NCI-H446 (cell line): ENCODE measurements around the gene KLK2.
"Not testable (repeated sequence)": the region's sequence is repeated elsewhere in the genome, so short reads cannot be mapped to it uniquely, and the experiment has no call there.

Experiments
- DNase-seq, 2 experiments: peaks; one replicate each; lab custom pipeline; 2025; lab: John Stamatoyannopoulos, UW

Gene KLK2

DNA sequence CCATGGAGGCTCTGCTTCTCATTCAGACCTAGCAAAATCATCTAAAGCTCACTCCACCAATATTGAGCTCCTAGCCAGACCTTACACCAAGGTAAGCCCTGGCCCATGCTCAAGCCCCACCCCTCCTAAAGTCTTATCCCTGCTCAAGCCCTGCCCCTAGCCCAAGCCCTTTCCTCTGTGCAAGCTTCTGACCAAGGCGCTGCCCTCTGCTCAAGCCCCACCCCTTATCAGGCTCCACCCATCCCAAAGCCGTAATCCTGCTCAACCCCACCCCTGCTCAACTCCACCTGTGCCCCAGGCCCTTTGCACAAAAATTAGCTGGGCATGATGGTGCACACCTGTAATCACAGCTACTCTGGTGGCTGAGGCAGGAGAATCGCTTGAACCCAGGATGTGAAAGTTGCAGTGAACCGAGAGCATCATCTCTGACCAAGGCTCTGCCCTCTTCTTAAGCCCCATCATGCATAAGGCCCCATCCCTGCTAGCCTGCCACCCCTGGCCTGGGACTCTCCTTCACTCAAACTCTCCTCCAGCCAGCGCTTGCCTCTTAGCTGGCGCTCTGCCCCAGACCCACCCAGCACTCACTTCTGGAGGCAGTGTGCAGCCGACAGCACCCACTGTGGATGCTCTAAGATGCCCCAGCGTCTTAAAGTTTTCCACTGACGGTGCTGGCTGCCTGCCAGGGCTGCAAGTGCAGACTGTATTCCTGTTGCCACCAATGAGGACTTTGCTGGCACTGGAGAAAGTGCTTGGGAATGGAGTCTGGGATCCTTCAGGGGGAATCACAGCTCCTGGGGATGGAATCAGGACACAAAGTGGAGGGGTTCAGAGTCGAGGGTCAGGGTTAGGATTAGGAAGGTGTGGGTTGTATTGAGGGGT lies 21.5 kb downstream of the KLK2 start:
- DNase-seq = no peak

DNA sequence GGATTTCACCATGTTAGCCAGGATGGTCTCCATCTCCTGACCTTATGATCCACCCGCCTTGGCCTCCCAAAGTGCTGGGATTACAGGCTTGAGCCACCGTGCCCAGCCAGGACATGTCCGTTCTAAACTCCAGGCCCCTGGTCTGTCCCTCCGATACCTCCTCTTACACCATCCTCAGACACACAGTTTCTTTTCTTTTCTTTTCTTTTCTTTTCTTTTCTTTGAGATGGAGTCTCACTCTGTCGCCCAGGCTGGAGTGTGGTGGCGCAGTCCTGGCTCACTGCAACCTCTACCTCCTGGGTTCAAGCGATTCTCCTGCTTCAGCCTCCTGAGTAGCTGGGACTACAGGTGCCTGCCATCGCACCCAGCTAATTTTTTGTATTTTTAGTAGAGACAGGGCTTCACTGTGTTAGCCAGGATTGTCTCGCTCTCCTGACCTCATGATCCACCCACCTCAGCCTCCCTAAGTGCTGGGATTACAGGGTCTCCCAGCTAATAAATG lies 22.9 kb downstream of the KLK2 start:
- not testable (repeated sequence) for DNase-seq

DNA sequence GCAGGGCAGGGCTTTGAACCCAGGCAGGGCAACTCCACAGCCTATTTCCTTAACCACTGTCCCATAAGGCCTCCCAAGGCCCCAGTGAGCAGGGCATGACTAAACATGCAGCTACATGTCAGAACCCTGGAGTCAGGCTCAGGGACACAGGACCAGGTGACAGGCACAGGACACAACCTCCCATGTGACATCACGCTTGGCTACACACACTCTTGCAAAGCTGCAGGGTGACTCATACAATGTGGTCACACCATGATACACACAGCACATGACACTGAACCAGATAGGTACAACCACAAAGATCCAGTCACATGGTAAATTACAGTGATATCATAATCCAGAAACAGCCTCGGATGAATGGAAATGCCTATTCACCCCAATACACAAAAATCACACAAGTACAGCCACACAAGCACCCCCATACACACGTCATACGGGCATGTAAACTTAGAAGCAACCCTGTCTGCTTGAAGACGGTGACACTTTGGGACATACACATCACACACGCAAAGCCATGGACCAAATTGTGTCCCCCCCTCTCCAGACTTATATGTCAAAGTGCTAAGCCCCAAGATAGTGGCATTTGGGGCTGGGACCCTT lies 23.5 kb downstream of the KLK2 start:
- DNase-seq = no peak

DNA sequence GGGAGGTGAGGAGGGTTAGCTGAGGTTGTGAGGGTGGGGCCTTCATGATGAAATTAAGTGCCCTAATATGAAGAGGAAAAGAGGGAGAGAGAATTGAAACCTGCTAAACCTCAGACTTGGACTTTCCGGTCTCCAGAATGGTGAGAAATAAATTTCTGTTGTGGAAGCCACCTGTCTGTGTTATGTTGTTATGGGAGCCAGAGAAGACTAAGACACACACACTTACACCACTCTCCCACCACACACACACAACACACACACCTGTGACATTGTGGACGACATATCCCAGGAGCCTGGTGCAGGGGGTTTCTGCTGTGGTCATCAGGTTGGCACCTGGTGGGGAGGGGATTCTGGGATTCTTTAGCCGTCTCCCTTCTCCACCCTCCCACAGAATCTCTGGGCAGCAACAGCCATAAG lies 24.0 kb downstream of the KLK2 start:
- no peak for DNase-seq

DNA sequence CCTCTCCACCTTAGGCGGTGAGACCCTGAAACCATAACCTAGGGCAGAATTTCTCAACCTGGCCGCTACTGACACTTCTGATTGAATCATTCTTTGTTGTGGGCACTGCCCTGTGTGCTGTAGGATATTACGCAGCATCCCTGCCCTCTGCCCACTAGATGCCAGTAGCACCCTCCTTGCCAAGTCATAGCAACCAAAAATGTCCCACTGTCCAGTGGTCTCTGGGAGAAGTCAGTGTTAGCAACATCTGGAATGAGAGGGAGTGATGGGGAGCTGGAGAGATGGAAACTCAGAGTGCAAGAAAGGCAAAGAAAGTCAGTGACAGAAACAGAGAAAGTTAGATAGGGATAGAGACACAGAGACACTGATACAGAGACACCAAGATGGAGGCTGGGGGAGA lies 24.4 kb downstream of the KLK2 start:
- DNase-seq = no peak

DNA sequence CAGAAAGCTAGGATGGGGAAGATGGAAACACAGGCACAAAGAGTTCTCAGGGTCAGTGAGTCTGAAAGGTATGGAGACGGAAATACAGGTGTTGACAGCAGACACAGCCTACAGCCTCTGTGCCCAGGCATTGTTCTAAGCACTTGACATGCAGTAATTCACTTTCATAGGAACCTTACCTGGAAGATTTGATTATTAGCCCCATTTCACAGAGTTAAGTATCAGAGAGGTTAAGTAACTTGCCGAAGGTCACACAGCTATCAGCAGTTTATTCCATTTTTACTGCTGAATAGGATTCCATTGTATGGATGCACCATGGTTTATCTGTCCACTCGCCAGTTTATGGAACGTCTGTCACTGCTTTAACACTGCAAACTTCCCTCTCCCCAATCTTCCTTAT lies 24.8 kb downstream of the KLK2 start:
- DNase-seq = no peak

DNA sequence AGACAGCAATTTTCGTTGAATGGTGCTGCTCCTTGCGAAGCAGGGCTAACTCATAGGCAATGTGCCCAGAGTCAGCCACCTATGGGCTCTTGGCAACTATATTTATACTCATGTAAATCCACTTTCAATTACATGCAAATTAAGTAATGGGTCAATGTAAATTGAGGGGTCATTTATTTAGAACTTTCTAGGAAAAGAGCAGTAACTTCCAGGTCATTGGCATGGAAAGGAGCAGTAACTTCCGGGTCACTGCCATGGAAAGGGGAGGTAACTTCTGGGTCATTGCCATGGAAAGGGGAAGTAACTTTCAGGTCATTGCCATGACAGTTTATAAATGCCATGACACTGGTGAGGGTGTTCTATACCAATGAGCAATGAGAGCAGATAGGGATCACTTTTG lies 26.3 kb downstream of the KLK2 start:
- DNase-seq = no peak

DNA sequence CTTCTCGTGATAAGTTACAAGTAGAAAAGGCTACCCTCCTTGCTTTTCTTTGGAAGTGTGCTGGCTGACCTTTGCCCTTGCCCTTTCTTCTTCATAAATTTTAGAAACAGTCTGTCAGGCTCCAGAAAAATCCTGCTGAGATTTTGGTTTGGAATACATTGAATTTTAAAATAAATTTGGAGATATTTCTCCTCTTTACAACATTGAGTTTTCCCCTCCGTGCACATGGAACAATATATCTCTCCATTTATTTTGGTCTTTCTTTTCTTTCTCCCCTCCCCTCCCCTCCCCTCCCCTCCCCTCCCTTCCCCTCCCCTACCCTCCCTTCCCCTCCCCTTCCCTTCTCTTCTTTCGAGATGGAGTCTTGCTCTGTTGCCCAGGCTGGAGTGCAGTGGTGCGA lies 29.4 kb downstream of the KLK2 start:
- DNase-seq = no peak

DNA sequence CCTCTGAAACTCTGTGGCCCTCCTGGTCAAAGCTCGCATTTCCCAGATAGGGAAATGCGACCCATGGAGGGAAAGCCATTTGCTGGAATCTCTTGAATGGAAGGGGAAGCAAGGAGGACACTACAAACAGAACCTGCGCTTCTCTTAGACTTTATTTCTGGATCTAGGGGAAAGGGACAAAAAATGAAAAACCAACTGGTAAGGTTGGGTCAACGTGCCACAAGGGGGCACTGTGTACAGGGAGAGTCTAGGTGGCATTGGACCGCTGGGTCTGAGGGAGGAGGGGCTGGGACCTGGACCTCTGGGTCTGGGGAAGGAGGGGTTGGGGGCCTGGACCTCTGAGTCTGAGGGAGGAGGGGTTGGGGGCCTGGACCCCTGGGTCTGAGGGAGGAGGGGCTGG lies 33.0 kb downstream of the KLK2 start:
- no peak for DNase-seq

DNA sequence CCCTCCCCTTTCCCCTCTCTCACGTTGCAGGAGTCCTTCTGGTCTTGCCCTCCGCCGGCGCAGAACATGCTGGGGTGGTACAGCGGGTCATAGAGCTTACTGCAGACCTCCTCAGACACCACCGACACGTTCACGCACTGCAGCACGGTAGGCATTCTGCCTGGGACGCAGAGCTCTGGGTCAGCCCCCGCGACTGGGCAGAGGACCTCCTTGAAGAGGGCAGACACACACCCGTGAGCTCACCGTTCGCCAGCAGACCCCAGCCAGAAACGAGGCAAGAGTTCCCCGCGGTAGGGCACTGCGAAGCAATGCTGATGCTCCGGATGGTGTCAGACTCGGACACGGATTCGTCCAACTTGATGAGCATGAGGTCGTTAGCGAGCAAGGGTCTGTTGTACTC lies 35.1 kb downstream of the KLK2 start:
- DNase-seq = no peak

DNA sequence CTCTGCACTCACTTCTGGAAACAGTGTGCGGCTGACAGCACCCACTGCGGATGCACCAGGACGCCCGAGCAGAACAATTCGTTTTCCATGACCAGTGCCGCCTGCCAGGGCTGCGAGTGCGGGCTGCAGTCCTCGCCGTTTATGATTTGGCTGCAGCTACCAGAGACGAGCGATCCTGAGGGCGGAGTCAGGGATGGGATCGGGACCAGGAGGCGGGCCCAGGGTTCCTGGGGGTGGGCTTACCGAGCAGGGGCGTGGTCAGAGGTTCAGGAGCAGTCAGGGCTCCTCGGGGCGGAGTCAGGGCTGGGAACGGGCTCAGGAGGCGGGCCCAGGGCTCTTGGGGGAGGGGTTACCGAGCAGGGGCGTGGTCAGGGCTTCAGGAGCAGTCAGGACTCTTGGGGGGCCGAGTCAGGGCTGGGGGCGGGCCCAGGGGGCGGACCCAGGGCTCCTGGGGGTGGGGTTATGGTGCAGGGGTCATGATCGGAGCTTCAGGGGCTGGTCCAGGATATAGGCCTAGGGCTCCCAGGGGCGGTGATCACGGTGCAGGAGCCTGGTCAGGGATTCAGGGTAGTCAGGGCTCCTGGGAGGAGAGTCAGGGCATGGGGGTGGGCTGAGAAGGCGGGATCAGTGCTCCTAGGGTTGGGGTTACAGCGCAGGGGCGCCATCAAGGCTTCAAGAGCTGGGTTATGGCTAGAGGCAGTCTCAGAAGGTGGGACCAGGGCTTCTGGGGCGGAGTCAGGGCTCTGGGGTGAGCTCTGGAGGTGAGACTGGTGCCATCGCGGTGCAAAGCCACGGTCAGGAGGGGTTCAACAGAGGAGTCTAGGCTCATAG lies 36.2 kb downstream of the KLK2 start:
- DNase-seq = peak in 1 of 2 experiments; percentile 47

DNA sequence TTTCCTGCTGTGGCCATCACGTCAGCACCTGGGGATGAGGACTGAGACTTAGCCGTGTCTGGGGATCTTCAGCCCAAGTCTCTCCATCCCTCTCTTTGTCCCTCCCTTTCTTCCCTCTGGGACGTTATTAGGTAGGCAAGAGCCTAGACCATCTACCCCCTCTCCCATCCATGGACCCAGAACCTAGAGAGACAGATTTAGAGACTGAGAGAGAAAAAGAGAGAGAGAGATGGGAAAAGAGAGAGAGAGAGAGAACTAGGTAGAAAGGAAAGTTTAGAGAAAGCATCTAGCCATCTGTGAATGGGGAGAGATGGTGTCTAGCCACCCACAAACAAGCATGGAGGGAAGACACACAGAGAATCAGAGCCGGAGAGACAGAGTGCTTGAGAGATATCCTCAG lies 37.5 kb downstream of the KLK2 start:
- no peak for DNase-seq

DNA sequence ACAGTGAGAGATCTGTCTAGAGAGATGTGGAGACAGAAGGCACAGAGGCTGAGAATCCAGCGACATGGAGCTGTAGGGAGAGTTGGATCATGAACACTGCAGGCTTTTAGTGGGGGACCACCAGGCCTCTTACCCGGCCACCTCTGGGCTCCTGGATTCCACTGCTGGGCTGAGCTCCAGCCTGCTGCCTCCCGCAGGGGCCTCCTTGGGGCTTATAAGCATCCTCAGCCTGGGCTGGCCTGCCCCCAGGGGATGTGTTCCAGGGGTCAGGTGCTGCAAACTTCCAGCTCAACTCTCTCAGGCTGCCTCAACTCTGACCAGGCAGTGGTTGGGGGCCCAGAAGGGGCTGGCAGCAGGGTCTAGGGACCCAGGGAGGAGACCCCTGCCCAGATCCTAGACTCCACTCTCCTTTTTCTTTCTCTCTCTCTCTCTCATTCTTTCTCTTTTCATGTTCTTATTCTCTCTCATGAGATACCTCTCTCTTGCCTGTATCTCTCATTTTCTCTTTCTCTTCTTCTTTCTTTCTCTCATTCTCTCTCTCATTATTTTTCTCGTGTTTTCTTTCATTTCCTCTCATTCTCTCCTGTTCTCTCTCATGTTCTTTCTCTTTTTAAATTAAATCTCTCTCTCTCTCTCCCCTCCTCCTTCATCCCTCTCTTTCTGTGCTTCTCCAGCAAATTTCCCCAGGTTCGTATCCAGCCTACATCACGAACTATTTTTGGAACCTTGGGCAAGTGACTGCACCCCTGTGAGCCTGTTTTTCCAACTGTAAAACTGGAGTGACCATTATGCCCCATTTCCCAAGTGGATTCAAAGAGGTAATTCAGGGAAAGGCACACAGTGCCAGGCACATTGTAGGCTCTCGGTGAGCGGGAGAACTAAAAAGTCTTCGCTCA lies 38.2 kb downstream of the KLK2 start, which contains the start of gene KLK4:
Gene KLK4 (minus strand): TSS at position 190 of the 896 bp plus-strand sequence. CDS start 657 bp downstream, outside the sequence.
- no peak for DNase-seq

DNA sequence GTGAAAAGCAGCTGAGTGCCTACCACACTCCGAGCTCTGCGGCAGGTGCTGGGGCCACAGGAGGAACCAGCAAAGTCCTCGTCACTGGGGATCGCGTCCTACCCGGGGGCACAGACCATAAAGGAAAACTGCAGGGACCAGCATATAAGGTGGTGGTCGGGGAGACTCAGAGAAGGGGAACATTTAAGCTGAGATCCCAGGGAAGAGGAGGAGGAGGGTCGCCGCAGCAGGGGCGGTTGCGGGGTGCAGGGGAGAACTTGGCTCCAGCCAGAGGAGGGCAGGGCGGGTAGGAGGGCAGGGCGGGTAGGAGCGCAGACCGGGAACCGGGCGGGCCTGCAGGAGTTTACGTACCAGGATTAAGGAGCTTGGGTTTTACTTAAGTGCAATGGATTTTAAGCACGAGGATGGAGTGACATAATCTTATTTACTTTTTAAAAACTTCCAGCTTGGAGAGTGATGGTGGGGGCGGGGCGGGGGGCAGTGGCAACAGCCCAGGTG lies 38.9 kb downstream of the KLK2 start:
- no peak for DNase-seq

DNA sequence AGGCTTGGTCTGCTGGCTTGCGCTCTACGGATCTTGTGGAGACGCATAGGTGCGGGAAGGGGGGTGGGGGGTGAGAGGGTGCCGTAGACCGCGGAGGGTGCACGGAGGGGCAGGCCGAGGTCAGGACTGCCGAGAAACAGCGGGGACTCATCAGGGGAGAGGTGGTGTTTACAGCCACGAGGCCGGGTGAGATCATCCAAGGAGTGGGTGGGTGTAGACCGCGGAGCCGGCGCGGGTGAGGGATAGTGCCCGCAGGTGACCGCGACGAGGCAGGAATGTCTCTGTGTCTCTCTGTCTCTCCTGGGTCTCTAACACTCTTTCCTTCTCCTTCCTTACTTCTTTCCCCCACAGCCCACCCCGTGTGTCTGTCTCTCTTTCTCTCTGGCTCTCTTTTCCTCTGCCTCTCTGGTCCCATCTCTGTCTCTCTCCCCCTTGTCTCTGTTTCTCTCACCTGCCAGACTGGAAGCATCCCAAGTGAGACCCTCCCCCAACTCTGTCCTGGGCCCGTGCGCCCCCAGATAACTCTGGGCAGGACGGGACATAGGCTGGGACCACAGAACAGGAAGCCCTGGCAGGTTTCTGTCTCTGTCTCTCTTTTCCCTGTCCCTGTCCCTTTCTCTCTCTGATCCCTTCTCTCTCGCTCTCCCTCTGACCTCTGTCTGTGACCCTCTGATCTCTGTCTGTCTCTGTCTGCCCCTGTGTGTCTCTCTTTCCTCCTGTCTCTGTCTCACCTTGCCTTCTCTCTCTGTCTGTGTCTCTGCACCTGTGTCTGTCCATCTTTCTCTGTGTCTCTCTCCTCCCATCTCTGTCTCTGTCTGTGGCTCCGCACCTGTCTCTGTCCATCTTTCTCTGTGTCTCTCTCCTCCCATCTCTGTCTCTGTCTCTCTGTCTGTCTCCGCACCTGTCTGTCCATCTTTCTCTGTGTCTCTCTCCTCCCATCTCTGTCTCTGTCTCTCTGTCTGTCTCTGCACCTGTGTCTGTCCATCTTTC lies 39.8 kb downstream of the KLK2 start:
- no peak for DNase-seq

DNA sequence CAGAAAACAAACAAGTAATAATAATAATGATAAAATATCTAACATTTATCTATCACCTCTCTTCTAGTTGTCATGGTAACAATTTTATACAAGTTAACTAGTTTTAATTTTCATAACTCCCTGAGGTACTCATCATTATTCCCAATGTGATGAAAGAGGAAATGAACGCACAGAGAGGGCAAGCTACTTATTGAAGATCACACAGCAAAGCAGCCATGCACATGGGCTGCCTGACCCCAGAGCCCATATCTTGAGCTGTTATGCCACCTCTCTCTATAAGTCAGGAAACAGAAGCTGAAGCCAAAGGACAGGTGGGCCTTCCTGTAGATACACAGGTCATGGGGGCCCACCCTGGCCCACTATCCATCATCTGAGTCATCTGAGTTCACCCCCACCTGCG lies 42.8 kb downstream of the KLK2 start:
- DNase-seq = no peak

DNA sequence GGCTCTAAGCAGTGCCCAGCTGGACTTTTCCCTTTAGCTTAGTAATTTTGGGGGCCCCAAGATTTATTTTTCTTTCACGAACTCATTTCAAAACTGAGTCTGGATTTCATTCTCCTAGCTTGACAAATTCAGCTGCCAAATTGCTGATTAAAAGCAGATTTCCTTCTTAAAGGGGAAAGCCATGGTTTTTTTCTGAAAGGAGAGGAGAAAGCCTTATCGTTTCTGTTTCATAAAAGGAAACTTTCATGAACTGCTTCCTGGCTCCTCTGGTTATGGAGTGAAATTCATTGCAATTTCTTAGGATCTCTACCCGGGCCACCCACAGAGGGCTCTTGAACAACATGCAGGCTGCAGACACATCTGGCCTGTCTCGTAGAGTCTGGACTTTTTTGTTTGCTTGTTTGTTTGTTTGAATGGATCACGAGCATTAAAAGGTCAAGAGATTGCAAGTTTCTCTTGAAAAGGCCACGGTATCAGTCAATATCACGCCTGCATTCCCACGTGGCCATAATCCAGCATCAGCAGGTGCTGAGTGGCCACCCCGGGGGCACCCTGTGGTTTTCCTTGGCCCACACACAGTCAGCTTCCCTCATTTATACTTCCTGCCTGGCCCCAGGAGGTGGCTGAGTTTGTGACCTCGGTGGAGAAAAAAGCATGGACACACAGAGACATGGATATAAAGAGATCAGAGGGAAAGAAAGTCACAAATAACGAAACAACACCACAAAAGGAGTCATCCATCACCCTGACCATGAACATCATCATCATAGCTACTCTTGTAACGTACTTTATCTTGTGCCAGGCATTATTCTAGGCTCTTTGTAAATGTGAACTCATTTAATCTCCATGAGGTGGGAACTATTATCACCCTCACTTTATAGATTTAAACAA lies 48.4 kb downstream of the KLK2 start:
- no peak for DNase-seq

DNA sequence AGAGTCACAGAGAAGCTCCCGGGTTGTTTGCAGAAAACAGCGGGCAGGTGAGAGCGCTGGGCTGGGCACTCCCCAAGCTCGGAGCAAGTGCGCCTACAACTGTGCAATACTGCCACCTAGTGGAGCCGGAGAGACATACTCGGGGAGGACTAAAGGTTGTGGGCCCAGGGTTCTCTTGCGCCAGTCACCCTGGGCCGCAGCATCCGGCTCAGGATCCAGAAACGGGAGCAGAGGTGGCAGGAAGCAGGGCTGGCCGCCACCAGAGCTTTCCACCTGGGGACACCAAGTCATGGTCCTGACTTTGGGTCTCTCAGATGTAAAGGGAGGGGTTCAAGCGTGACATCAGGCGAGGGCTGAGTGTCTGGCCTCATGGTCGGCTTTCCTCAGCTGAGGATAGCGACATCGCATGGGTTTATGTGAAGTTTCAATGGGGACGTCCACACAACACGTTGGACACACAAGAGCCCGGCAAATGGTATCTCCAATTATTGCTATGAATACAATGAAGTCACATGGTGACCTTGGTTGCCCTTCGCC lies 49.1 kb downstream of the KLK2 start:
- peak; percentile 73 to 88 for DNase-seq

DNA sequence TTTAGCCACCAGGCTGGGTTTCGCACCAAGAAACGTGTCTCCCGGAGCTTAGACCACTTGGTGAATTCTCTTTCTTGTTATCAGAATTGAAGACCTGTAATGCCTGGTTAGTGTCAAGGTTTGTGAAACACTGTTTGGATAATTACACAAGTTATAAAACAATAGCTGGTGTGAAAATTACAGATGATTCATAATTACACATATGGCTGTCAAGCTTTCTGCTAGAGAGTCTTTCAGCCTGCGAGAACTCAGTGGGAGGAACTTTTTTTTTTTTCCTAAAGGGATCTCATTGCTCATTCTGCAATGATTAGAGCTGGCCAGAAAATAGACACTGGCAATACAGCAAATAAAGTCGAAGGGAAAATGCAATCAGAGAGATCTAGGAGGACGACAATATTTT lies 51.3 kb downstream of the KLK2 start:
- DNase-seq = no peak
